Renal cortical epithelial cell (primary cell): ENCODE measurements around the gene MYO16. TPM values are rescaled to one million over a fixed set of nuclear protein-coding genes. Genes with fewer than 3 reads are reported as not detected.
A peak's percentile ranks its signal among the peaks of the same experiment; 100 is the strongest.

Experiments used
- DNase-seq: peaks from one replicate; pipeline ENCODE4 v3.0.0-alpha.2; 2011; ENCODE audit warnings: low read depth
- total RNA-seq: library from RNA; depleted of rRNA; stranded (reverse); fragments of >200 nt; gene quantifications from 2 replicates; pipeline ENCODE4 v1.2.3, GENCODE V29; 2014

MYO16 gene
- total RNA-seq, 1 donor from 2014 or later, result 0.15 TPM

GRCh38 chr13:108663710-108664109 is 34.3 kb downstream of the MYO16 start:
- no peak for DNase-seq

- DNase-seq, result no peak
Observed at GRCh38 chr13:108667205-108667604, 37.8 kb downstream of the MYO16 start.

GRCh38 chr13:108669381-108669780 is 40.0 kb downstream of the MYO16 start:
- DNase-seq, result peak; percentile 2

DNA sequence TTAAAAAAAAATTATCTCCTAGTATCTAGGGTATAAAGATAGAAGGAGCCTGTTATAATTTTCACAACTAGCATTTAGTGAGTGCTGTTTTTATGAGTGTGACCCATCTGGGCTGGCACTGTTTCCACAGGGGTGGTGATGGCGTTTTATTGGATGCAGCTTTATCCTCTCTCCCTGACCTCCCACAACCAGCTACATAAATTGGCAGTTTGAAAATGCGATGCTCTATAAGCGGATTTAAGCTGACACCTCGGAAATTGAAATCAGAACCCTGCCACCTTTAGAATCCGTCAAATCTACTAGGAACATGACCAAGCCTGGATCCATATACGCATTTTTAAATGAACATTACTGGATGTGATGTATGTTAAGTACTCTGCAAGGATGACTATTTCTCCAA is 44.9 kb downstream of the MYO16 start:
- DNase-seq, result no peak

DNA sequence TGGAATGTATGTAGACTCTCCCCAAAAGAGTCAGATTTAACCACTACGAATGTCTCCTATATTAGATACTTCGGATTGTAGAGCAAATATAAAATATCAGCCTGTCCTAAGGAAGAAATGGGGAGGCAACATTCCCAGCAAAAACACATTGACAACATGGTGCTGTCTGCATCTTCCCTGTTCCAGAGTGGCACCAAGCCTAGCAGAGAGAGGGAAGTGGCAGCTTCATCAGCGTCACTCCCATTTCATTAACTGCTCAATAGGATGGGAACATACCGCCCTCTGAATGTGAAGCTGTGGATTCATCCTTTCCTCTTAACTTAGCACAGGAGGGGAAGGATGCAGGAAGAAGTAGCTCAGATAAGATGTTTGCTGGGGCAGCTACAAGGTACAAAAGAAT is 45.4 kb downstream of the MYO16 start:
- no peak for DNase-seq

- no peak for DNase-seq
Observed at GRCh38 chr13:108676620-108677019, 47.2 kb downstream of the MYO16 start.

DNA sequence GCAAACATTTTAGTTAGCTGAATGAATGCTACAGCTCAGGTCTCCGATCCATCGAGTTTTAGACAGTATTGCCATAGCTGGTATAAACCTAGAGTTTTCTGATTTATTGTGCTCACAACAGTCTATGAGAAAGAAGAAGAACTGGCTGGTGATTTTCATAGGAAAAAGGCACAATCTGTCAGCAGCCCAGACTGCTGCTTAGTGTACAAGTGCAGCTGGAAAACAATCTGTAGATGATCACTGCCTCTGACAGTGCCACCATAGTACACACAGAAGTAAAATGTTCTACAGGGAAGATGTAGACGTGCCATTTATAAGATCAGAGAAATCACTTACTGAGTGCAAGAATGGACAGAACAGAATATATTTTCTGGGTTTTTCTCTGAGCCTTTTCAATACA is 48.4 kb downstream of the MYO16 start:
- no peak for DNase-seq

GRCh38 chr13:108680011-108680410 is 50.6 kb downstream of the MYO16 start:
- DNase-seq, result no peak

DNA sequence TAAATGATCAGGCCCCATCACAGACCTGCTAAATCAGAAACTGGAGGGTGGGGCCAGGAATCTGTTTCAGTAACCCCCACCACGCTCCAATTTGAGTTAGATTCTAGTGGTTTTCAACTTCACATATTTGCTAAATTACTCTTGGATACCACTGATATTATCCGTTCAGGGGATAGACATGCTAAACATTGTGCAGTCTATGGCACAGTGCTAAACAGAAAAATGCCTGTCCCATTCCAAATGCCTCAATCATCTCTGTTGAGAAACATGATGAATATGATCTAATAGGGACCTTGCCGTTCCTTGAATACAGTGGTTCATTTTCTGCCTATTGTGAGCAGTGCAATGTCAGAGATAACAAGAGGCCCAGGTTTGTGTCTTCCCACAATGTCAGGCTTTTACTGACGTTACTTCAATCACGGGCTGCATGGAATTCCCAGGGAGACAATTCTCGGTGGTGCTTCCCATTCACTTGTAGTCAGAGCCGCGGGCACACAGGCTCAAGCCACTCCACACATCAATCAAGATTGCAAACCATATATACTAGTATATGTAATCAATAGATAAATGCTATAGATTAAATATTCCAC is 52.7 kb downstream of the MYO16 start:
- no peak for DNase-seq

DNA sequence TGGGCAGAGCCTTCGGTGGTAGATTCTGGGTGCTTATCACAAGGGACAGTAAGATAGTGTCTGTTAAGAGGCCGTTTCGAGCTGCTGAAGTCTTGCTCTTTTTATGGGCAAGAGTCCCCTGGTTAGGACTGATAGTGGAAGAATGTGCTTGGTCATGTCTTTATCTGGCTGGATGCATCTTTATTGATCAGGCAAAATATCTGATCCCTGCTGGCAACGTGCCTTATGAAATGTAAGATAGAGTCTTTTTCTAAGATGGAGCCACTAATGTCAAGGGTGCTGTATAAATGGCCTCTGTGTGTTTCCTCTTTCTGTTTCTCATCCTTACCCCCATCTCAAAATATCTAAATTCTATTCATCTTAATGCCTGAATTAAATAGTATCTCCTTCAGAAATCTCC is 53.3 kb downstream of the MYO16 start:
- no peak for DNase-seq

- DNase-seq, result no peak
Observed at GRCh38 chr13:108686027-108686426, 56.6 kb downstream of the MYO16 start.

- DNase-seq, result no peak
Observed at GRCh38 chr13:108690726-108691125, 61.3 kb downstream of the MYO16 start.

GRCh38 chr13:108700422-108701170 is 71.2 kb downstream of the MYO16 start:
- DNase-seq, result peak; percentile 82

GRCh38 chr13:108702171-108702570 is 72.8 kb downstream of the MYO16 start:
- DNase-seq, result no peak

GRCh38 chr13:108705031-108705430 is 75.6 kb downstream of the MYO16 start:
- DNase-seq, result peak; percentile 4

DNA sequence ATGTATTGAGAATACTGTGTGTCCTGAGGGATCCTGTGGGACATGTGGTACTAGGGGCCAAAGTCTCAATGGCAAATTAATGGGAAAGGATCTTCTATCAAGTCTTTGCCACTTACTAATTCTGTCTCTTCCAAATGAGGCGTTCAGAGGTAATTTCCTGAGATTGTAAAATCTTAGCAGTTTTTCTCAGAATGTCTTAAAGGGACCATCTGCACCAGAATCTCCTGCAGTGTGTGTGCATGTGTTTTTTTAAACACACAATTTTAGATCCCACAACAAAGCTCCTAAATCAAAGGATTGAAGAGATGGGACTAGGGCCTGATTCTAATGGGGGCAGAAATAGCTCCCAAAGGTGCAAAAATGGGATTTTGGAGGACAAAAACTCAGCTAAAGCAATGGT is 78.2 kb downstream of the MYO16 start:
- no peak for DNase-seq

GRCh38 chr13:108708921-108709320 is 79.5 kb downstream of the MYO16 start:
- DNase-seq, result no peak

GRCh38 chr13:108711386-108711785 is 82.0 kb downstream of the MYO16 start:
- DNase-seq, result no peak

GRCh38 chr13:108725471-108725870 is 96.1 kb downstream of the MYO16 start:
- no peak for DNase-seq

- no peak for DNase-seq
Observed at GRCh38 chr13:108728370-108728769, 99.0 kb downstream of the MYO16 start.

DNA sequence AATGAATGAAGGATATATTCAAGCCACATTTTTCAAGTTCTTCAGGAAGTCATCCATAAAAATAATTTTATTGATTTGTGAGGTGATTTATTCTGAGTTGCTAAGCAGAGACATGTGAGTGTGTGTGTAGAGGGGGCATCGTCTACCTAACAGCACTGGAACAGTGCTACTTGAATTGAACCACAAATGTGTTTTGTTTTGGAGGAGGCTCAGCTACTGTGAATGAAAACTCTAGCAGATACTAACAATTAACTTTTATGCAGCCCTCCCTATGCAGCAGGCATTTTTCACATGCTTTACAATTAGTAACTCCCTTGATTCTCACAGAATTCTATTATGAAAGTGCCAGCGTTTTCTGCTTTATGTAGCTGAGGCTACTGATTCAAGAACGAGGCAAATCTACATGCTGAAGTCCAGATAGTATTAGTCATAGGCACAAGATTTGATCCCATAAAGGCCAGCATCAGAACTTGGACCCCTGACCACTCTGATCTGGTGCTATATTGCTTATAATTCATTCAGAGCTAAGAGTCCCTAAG is 103.7 kb downstream of the MYO16 start:
- no peak for DNase-seq

GRCh38 chr13:108734676-108735075 is 105.3 kb downstream of the MYO16 start:
- DNase-seq, result no peak

DNA sequence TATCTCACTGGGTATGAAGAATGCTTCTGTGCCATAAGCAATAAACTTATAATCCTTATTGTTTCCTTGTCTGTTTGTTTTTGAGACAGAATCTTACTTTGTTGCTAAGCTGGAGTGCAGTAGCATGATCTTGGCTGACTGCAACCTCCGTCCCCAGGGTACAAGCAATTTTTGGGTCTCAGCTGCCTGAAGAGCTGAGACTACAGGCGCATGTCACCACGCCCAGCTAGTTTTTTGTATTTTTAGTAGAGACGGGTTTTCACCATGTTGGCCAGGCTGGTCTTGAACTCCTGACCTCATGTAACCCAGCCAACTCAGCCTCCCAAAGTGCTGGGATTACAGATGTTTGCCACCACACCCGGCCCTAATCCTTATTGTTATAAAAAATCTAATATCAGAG is 112.5 kb downstream of the MYO16 start:
- no peak for DNase-seq
